ENCODE measurements around the gene CAMK1. TPM values are rescaled to one million over a fixed set of nuclear protein-coding genes. Genes with fewer than 3 reads are reported as not detected.

Gene CAMK1
- total RNA-seq, 1 experiment from 2014 or later, result 19.7 TPM

DNA sequence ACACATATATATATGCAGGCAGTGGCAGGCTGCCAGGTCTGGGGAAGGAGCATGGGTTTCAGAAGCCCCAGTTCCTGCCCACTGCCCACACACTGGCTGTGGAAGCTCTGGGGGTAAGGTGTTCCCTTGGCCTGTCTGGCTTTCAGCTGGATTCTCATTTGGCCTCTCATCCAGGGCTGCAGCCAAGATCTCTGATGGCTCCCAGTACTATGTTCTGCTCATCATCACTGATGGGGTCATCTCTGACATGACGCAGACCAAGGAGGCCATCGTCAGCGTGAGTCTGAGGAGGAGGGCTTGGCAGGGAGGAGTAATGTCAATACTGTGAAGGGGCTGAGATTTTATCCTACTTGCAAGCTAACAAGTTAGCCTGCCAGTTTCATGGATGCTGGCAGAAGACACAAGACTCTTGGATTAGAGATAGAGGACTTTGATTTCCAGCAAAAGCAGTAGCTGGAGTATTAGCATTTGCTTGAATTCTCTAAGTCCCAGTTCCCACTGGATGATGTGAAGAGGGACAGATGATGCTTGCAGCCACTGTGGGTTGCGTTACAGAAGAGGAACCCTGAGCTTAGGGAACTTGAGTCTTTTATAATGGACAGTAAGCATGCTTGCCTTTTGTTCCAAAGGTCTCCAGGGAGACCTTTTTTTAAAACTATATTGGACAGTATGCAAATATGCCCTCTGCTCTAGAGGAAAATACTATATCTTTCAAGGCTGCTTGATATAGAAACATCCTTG lies 43.8 kb downstream of the CAMK1 start:
- no TSS peak for BruUV-seq (replicated peaks)
- Histone ChIP-seq H3K27ac (ENCODE audit: low read depth, low read length) (no peak overlapping the region), H3K9me3 (ENCODE audit: control insufficient read depth in 1 of 2, insufficient read depth in 1 of 2, low read depth in 1 of 2, low read length in 2 of 2) (no peaks in the 10 kb centered on the region), H3K36me3 (ENCODE audit: control insufficient read depth in 1 of 2, insufficient read depth in 2 of 2, low read length in 2 of 2) (no peaks in the 10 kb centered on the region), H4K20me1 (ENCODE audit: insufficient read depth) (no peaks in the 10 kb centered on the region), H3K4me3 (replicated peaks in 1 of 2; ENCODE audit: low read depth in 1 of 2, low read length in 2 of 2) (no peak overlapping the region), H3K9me2 (ENCODE audit: insufficient read depth) (no peaks in the 10 kb centered on the region), H3K4me2 (ENCODE audit: low read length) (no peak overlapping the region), H3K27me3 (ENCODE audit: insufficient read depth, low read length) (no peaks in the 10 kb centered on the region), H3K79me2 (ENCODE audit: insufficient read depth, low read length) (no peaks in the 10 kb centered on the region), H3K4me1 (ENCODE audit: control insufficient read depth in 1 of 2, insufficient read depth in 2 of 2, low read length in 2 of 2) (peaks cover 9 to 27% of the 10 kb centered on the region in 2 experiments; a peak in 3 of 4 replicates), H2AFZ (ENCODE audit: low read depth, low read length, poor library complexity, severe bottlenecking) (no peak overlapping the region), H3K9ac (ENCODE audit: low read length) (no peak overlapping the region)
- POLR2A ChIA-PET, result no interaction called here
- DNase-seq (ENCODE audit: low read depth, low spot score), result no peak
- no peak for ATAC-seq
- CTCF ChIA-PET, result no interaction called here
- intact Hi-C loops (cut with micrococcal nuclease), result loop anchor here (5.0 kb wide), 1 partner anchor 224 kb away; no protein-coding TSS in a partner anchor
- TF ChIP-seq CEBPB (IDR thresholded peaks at IDR 0.05; ENCODE audit: low read depth), result no peak
- TF ChIP-seq ZNF274 (IDR thresholded peaks at IDR 0.05; ENCODE audit: low read depth, low read length), result no peak
- TF ChIP-seq SRF (IDR thresholded peaks at IDR 0.05; ENCODE audit: low read depth), result no peak
- TF ChIP-seq, protein P1, sequence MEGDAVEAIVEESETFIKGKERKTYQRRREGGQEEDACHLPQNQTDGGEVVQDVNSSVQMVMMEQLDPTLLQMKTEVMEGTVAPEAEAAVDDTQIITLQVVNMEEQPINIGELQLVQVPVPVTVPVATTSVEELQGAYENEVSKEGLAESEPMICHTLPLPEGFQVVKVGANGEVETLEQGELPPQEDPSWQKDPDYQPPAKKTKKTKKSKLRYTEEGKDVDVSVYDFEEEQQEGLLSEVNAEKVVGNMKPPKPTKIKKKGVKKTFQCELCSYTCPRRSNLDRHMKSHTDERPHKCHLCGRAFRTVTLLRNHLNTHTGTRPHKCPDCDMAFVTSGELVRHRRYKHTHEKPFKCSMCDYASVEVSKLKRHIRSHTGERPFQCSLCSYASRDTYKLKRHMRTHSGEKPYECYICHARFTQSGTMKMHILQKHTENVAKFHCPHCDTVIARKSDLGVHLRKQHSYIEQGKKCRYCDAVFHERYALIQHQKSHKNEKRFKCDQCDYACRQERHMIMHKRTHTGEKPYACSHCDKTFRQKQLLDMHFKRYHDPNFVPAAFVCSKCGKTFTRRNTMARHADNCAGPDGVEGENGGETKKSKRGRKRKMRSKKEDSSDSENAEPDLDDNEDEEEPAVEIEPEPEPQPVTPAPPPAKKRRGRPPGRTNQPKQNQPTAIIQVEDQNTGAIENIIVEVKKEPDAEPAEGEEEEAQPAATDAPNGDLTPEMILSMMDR (IDR thresholded peaks at IDR 0.05 in 2 of 3, conservative IDR thresholded peaks at IDR 0.05 in 1 of 3; ENCODE audit: borderline replicate concordance in 1 of 3, insufficient read depth in 1 of 3, low read depth in 2 of 3, low read length in 2 of 3), result no peak
- RAD21 ChIA-PET (ENCODE audit: low non-redundant PET in 1 of 2, low total read pairs in 2 of 2, uncharacterized antibody in 2 of 2, unreplicated experiment in 2 of 2), result no interaction called here

DNA sequence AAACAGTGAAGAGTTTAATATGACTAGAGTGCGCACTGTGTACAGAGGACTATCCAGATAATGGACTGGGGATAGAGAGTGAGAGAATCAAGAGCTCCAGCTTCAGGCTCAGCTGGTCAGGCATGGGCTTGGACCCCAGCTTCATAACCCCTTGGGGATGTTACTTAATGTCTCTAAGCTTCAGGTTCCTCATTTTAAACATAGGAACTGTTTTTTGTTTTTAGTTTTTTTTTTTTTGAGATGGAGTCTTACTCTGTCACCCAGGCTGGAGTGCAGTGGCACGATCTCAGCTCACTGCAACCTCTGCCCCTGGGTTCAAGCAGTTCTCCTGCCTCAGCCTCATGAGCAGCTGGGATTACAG lies 48.1 kb downstream of the CAMK1 start:
- Histone ChIP-seq H3K4me1 (ENCODE audit: control insufficient read depth in 1 of 2, insufficient read depth in 2 of 2, low read length in 2 of 2) (peaks cover 0 to 4% of the 10 kb centered on the region in 2 experiments; a peak in 3 of 4 replicates), H3K27me3 (ENCODE audit: insufficient read depth, low read length) (no peaks in the 10 kb centered on the region), H3K27ac (ENCODE audit: low read depth, low read length) (no peak overlapping the region), H3K9me3 (ENCODE audit: control insufficient read depth in 1 of 2, insufficient read depth in 1 of 2, low read depth in 1 of 2, low read length in 2 of 2) (no peaks in the 10 kb centered on the region), H3K9ac (ENCODE audit: low read length) (no peak overlapping the region), H3K4me3 (replicated peaks in 1 of 2; ENCODE audit: low read depth in 1 of 2, low read length in 2 of 2) (no peak overlapping the region), H4K20me1 (ENCODE audit: insufficient read depth) (no peaks in the 10 kb centered on the region), H2AFZ (ENCODE audit: low read depth, low read length, poor library complexity, severe bottlenecking) (no peak overlapping the region), H3K79me2 (ENCODE audit: insufficient read depth, low read length) (no peaks in the 10 kb centered on the region), H3K4me2 (ENCODE audit: low read length) (no peak overlapping the region), H3K9me2 (ENCODE audit: insufficient read depth) (no peaks in the 10 kb centered on the region), H3K36me3 (ENCODE audit: control insufficient read depth in 1 of 2, insufficient read depth in 2 of 2, low read length in 2 of 2) (no peaks in the 10 kb centered on the region)
- no peak for DNase-seq (ENCODE audit: low read depth, low spot score)
- ChIA-PET CTCF (no interaction called here), POLR2A (no interaction called here), RAD21 (ENCODE audit: low non-redundant PET in 1 of 2, low total read pairs in 2 of 2, uncharacterized antibody in 2 of 2, unreplicated experiment in 2 of 2) (no interaction called here)
- no peak for ATAC-seq
- intact Hi-C loops (cut with micrococcal nuclease), result no loop called here
- no TSS peak for BruUV-seq (replicated peaks)
- TF ChIP-seq CBX3 (IDR thresholded peaks at IDR 0.05; ENCODE audit: low read depth), result no peak
- no peak for TF ChIP-seq YY1 (IDR thresholded peaks at IDR 0.05; ENCODE audit: extremely low read depth, insufficient replicate concordance, low read depth, low read length)
- TF ChIP-seq SRF (IDR thresholded peaks at IDR 0.05; ENCODE audit: low read depth), result no peak
- TF ChIP-seq, protein P2, sequence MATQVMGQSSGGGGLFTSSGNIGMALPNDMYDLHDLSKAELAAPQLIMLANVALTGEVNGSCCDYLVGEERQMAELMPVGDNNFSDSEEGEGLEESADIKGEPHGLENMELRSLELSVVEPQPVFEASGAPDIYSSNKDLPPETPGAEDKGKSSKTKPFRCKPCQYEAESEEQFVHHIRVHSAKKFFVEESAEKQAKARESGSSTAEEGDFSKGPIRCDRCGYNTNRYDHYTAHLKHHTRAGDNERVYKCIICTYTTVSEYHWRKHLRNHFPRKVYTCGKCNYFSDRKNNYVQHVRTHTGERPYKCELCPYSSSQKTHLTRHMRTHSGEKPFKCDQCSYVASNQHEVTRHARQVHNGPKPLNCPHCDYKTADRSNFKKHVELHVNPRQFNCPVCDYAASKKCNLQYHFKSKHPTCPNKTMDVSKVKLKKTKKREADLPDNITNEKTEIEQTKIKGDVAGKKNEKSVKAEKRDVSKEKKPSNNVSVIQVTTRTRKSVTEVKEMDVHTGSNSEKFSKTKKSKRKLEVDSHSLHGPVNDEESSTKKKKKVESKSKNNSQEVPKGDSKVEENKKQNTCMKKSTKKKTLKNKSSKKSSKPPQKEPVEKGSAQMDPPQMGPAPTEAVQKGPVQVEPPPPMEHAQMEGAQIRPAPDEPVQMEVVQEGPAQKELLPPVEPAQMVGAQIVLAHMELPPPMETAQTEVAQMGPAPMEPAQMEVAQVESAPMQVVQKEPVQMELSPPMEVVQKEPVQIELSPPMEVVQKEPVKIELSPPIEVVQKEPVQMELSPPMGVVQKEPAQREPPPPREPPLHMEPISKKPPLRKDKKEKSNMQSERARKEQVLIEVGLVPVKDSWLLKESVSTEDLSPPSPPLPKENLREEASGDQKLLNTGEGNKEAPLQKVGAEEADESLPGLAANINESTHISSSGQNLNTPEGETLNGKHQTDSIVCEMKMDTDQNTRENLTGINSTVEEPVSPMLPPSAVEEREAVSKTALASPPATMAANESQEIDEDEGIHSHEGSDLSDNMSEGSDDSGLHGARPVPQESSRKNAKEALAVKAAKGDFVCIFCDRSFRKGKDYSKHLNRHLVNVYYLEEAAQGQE (IDR thresholded peaks at IDR 0.05; ENCODE audit: low read depth), result no peak
- TF ChIP-seq EZH2 (IDR thresholded peaks at IDR 0.05), result no peak
- TF ChIP-seq EZH2phosphoT487 (IDR thresholded peaks at IDR 0.05; ENCODE audit: borderline replicate concordance), result no peak
- TF ChIP-seq SIN3A (IDR thresholded peaks at IDR 0.05; ENCODE audit: low read depth), result no peak
- TF ChIP-seq, protein P3, sequence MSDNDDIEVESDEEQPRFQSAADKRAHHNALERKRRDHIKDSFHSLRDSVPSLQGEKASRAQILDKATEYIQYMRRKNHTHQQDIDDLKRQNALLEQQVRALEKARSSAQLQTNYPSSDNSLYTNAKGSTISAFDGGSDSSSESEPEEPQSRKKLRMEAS (IDR thresholded peaks at IDR 0.05), result no peak
